NCI-H1048 (cell line): Measurements from ENCODE around the gene SLC26A8.
"Not testable (repeated sequence)": the region's sequence is repeated elsewhere in the genome, so short reads cannot be mapped to it uniquely, and the experiment has no call there.

Experiments used
- DNase-seq: peaks from one replicate; lab custom pipeline; 2025; lab: John Stamatoyannopoulos, UW

SLC26A8 gene

DNA sequence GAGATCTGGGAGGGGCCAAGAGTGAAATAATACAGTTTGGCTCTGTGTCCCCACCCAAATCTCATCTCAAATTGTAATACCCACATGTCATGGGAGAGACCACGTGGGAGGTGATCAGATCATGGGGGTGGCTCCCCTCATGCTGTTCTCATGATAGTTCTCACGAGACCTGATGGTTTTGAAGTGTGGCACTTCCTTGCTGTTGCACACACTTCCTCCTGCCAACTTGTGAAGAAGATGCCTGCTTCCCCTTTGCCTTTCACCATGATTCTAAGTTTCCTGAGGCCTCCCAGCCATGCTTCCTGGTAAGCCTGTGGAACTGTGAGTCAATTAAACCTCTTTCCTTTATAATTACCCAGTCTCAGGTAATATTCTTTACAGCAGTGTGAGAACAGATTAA is 114.9 kb downstream of the SLC26A8 start:
- not testable (repeated sequence) for DNase-seq

GRCh38 chr6:35908753-35909401 is 115.6 kb downstream of the SLC26A8 start:
- not testable (repeated sequence) for DNase-seq

GRCh38 chr6:35907750-35908149 is 116.7 kb downstream of the SLC26A8 start:
- no peak for DNase-seq

- no peak for DNase-seq
These were observed 118.0 kb downstream of the SLC26A8 start for GRCh38 chr6:35906499-35906846.

DNA sequence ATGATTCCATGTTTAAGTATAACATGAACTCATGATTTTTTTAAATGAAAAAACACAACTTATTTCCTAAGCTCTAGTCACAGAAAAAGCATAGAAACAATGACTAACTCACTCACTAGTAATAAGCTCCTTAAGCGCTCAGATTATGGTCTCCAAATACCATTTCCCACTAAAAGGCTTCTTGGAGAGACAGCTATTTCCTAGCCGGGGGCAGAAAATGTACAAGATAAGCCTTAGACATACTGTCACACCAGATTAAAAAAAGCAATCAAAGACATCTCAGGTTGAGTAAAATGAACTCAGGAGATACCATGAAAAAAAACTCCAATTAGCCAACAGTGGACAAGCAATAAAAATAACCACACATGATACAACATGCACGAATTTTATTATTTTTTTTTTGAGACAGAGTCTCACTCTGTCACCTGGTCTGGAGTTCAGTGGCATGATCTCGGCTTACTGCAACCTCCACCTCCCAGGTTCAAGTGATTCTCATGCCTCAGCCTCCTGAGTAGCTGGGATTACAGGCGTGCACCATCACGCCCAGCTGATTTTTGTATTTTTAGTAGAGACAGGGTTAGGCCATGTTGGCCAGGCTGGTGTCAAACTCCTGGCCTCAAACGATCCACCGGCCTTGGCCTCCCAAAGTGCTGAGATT is 118.5 kb downstream of the SLC26A8 start:
- no peak for DNase-seq

DNA sequence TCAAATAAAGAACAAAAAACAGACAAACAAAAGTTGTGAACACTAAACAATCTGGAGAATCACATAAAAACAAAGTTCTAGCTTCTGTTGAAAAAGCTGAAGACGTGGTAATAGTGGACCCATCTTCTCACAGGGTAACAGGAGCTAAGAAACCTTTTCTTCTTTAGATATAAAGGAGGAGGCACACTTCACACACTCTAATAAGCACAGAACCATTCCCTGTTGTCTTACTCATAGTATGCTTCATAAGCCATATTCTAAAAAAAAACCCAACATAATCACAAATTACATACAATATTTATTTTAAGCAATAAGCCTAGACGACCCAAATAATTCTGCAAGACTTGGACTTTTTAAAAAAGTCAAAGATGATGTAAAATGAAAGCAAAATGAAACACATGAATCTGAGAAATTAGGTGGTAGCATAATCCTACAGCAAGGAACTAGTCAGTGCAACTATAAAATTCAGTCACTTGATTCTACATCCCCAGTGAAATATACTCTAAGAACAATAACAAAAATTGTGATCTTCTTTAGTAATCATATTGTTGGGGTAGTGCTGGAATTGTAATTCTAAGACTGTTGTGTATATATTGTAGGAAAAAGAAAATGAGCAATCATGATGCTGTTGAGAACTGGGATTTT is 119.2 kb downstream of the SLC26A8 start:
- DNase-seq: no peak

DNA sequence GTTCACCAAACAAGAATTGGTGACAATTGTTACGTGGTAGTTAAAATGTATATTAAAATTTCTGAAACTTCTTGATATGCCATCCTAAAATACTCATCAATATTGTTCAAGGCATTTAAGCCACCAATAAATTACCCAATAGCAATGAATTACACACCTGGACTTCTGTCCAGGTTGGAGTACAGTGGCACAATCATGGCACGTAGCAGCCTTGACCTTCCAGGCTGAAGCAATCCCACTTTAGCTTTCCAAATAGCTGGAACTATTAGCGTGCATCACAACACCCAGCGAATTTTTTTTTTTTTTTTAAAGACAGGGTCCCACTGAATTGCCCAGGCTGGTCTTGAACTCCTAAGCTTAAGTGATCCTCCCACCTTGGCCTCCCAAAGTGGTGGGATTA is 120.8 kb downstream of the SLC26A8 start:
- DNase-seq: no peak

DNA sequence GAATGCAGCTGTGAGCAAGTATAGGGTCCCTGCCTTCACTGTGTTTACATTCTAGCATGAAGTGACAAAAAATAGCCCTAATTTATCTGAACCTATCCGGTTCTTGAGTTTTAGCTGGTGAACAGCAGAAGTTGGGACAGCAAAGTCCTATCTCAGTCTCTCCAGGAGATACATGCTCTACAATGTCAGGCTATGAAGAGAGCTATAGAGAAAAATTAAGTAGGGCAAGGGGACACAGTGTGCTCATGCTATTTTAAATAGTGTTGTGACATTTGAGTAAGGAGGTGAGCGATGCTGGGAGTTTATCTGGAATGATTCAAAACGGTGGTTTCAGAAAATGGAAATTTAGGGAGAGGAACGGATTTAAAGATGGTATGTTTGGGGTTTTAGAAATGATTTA is 124.0 kb downstream of the SLC26A8 start:
- DNase-seq: no peak

DNA sequence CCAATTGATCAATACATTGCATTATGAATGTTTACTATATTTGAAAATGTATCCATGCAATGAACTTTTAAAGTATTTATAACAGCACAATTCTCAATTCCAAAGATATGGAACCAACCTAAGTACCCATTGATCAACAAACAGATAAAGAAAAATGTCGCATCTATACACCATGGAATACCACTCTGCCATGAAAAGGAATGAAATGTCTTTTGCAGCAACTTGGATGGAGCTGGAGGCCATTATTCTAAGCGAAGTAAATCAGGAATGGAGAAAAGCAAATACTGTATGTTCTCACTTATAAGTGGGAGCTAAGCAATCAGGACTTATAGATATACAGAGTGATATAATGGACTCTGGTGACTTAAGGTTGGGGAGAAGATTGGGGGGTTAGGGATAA is 126.4 kb downstream of the SLC26A8 start:
- DNase-seq: no peak

DNA sequence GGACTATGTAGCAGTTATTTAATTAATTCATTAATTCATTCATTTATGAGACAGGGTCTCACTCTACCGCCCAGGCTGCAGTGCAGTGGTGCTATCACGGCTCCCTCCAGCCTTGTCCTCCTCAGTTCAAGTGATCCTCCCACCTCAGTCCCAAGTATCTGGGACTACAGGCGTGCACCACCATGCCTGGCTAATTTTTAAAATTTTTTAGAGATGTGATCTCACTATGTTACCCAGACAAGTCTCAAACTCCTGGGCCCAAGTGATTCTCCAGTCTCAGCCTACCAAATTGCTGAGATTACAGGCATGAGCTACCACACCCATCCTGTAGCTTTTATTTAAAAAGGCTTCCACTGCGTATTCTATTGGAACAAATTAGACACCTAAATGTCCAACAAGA is 127.0 kb downstream of the SLC26A8 start:
- DNase-seq: no peak

GRCh38 chr6:35897036-35897435 is 127.4 kb downstream of the SLC26A8 start:
- DNase-seq: no peak

- no peak for DNase-seq
These were observed 128.2 kb downstream of the SLC26A8 start for GRCh38 chr6:35896228-35896627.

GRCh38 chr6:35895560-35895959 is 128.9 kb downstream of the SLC26A8 start:
- DNase-seq: no peak

DNA sequence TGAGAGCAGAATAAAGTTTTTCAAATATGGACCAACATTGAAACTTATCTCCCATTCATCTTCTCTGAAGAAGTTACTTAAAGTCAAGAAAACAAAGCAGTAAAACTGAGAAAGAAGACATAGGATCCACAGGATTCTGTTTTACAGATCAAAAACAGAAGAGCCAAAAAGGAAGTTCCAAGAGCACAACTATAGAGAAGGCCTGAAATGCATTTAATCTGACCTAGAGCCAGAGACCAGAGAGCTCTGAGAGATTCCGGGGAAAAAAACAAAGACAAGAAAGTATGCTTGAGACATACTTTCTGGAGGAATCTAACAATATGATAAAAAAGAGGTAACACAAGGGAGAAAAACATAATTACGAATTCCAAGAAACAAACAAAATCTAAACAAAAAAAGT is 129.7 kb downstream of the SLC26A8 start:
- no peak for DNase-seq
